Subcutaneous adipose tissue (tissue), 4 donors: Measurements from ENCODE around the gene RBMS1. TPM values are rescaled to one million over a fixed set of nuclear protein-coding genes. Genes with fewer than 3 reads are reported as not detected.

ENCODE experiments used
- CTCF ChIP-seq: fragments of 450-650 bp; IDR thresholded peaks from one replicate; pipeline ENCODE4 v1.5.1; 2016; ENCODE audit warnings: low read depth, mild to moderate bottlenecking, control low read depth, antibody characterized with exemption, moderate library complexity
- total RNA-seq, 4 donors: library from RNA; depleted of rRNA; stranded (reverse); fragments of >200 nt; gene quantifications; one replicate each; pipeline ENCODE4 v1.1.0, GENCODE V29; 2016

RBMS1 gene
- total RNA-seq, 4 donors from 2014 or later: 80.1 to 164 (median 95.7) TPM

GRCh38 chr2:160333324-160334027 is 160.1 kb downstream of the RBMS1 start:
- no peak for TF ChIP-seq CTCF

GRCh38 chr2:160332318-160332717 is 161.3 kb downstream of the RBMS1 start:
- TF ChIP-seq CTCF: no peak

GRCh38 chr2:160331258-160332025 is 162.2 kb downstream of the RBMS1 start:
- TF ChIP-seq CTCF: no peak

- TF ChIP-seq CTCF: no peak
These were observed 164.6 kb downstream of the RBMS1 start for GRCh38 chr2:160328811-160329527.

- no peak for TF ChIP-seq CTCF
These were observed 166.8 kb downstream of the RBMS1 start for GRCh38 chr2:160326786-160327185.

GRCh38 chr2:160325418-160325817 is 168.2 kb downstream of the RBMS1 start:
- no peak for TF ChIP-seq CTCF

GRCh38 chr2:160324917-160325316 is 168.7 kb downstream of the RBMS1 start:
- TF ChIP-seq CTCF: no peak
